ENCODE results near the gene FANCE. TPM values are rescaled to one million over a fixed set of nuclear protein-coding genes. Genes with fewer than 3 reads are reported as not detected.

FANCE gene
- total and polyA plus RNA-seq, 2 experiments from 2014 or later: 4.1 to 8.7 TPM

DNA sequence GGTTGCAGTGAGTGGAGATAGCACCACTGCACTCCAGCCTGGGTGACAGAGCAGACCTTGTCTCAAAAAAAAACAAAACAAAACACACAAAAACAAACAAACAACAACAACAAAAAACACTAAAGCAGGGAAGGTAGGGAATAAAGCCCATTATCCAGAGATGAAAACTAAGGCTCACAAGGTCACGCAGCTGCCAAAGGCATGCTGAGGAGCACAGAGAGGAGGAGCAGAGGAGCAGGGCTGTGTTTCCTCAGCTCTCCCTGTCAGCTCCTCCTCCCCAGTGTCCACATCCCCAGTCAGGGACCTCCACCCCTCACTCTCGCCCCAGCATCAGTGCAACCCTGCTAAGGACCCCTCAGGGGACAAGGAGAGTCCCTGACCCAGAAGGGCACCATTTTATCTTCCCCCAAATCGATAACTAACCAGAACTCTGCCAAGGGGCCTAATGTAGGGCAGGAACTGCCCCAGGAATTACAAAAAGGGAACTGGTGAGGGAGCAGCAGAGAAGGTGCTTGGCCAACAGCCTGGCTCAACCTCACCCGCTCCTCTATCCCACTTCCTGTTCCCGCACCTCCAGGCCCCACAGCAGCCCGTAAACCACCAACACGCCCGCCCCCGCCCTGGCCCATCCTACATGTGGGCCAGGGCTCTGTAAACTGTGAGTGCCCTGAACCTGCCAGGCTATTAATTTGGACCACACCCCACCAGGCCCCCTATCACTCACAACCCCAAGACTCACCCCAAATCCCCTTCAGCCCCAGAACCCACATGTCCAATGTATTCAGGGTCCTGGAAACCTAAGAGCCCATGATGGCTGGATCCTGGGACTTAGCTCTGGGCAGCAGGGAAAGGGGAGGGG, 35.7 kb downstream of the FANCE start:
- H3K79me2 ChIP-seq: peaks cover 95% of the 10 kb centered on the region
- H3K36me3 ChIP-seq (replicated peaks; ENCODE audit: insufficient read depth, low read depth): no peaks in the 10 kb centered on the region
- H3K9me2 ChIP-seq (replicated peaks; ENCODE audit: insufficient read depth): no peaks in the 10 kb centered on the region
- no peak overlapping the region for H3K4me3 ChIP-seq
- DNase-seq (ENCODE audit: low spot score): peak; percentile 60
- peaks cover 63% of the 10 kb centered on the region for H4K20me1 ChIP-seq (ENCODE audit: insufficient read depth, poor library complexity, severe bottlenecking)
- H3K4me1 ChIP-seq (ENCODE audit: insufficient read depth): peaks cover 80% of the 10 kb centered on the region
- H3K27ac ChIP-seq: peak overlapping the region; percentile 97
- WGBS (ENCODE audit: low lambda C conversion rate, missing lambda C conversion rate): 48% methylated on average over 9 of the region's 9 CpGs
- H3K4me2 ChIP-seq: peak overlapping the region; percentile 57
- no peaks in the 10 kb centered on the region for H3K27me3 ChIP-seq
- H2AFZ ChIP-seq: no peak overlapping the region
- no peak for TF ChIP-seq EZH2 (IDR thresholded peaks at IDR 0.05; ENCODE audit: borderline replicate concordance)
- no peaks in the 10 kb centered on the region for H3K9me3 ChIP-seq (ENCODE audit: low read depth)

DNA sequence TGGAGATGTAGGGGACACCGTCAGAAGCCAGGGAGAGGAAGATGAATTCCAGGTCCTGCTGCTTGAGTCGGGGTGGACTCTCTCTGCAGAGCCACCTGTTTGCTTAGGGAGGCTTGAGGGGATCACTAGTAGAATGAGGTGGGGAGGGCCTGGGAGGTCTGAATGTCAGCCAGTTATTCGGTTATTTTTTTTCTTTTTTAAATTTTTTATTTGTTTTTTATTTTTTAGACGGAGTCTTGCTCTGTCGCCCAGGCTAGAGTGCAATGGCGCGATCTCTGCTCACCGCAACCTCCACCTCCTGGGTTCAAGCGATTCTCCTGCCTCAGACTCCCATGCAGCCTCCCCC, 36.4 kb downstream of the FANCE start:
- Histone ChIP-seq H3K79me2 (peaks cover 97% of the 10 kb centered on the region), H3K4me1 (ENCODE audit: insufficient read depth) (peaks cover 86% of the 10 kb centered on the region), H3K27ac (peak overlapping the region; percentile 97), H4K20me1 (ENCODE audit: insufficient read depth, poor library complexity, severe bottlenecking) (peaks cover 69% of the 10 kb centered on the region), H3K36me3 (replicated peaks; ENCODE audit: insufficient read depth, low read depth) (no peaks in the 10 kb centered on the region), H3K9me3 (ENCODE audit: low read depth) (no peaks in the 10 kb centered on the region), H3K4me2 (peak overlapping the region; percentile 57), H2AFZ (no peak overlapping the region), H3K9me2 (replicated peaks; ENCODE audit: insufficient read depth) (no peaks in the 10 kb centered on the region), H3K27me3 (no peaks in the 10 kb centered on the region), H3K4me3 (no peak overlapping the region)
- no peak for DNase-seq (ENCODE audit: low spot score)
- WGBS (ENCODE audit: low lambda C conversion rate, missing lambda C conversion rate): 77% methylated on average over 9 of the region's 9 CpGs
- TF ChIP-seq EZH2phosphoT487 (IDR thresholded peaks at IDR 0.05; ENCODE audit: low read depth, severe bottlenecking, unreplicated experiment) (no peak), EZH2 (IDR thresholded peaks at IDR 0.05; ENCODE audit: borderline replicate concordance) (no peak)
- TF ChIP-seq, protein P1, sequence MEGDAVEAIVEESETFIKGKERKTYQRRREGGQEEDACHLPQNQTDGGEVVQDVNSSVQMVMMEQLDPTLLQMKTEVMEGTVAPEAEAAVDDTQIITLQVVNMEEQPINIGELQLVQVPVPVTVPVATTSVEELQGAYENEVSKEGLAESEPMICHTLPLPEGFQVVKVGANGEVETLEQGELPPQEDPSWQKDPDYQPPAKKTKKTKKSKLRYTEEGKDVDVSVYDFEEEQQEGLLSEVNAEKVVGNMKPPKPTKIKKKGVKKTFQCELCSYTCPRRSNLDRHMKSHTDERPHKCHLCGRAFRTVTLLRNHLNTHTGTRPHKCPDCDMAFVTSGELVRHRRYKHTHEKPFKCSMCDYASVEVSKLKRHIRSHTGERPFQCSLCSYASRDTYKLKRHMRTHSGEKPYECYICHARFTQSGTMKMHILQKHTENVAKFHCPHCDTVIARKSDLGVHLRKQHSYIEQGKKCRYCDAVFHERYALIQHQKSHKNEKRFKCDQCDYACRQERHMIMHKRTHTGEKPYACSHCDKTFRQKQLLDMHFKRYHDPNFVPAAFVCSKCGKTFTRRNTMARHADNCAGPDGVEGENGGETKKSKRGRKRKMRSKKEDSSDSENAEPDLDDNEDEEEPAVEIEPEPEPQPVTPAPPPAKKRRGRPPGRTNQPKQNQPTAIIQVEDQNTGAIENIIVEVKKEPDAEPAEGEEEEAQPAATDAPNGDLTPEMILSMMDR (IDR thresholded peaks at IDR 0.05; ENCODE audit: poor library complexity): no peak

DNA sequence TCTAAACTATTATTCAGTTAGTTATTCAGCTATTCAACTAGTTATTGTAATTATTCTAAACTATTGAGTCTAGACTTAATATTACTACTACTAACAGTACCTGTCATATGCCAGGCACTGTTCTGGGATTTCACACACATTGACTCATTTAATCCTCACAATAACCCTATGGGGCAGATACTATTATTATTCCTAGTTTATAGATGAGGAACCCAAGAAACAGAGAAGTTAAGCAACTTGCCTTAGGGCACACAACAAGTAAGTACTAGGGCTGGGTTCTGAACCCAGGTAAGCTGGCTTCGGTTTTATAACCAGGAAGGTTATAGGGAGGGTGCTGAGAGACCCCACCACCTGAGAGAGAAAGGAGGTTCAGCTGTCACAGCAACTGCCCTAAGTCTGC, 36.9 kb downstream of the FANCE start:
- Histone ChIP-seq H3K4me1 (ENCODE audit: insufficient read depth) (peaks cover 92% of the 10 kb centered on the region), H3K4me3 (no peak overlapping the region), H3K27me3 (no peaks in the 10 kb centered on the region), H3K79me2 (peaks cover 98% of the 10 kb centered on the region), H3K9me3 (ENCODE audit: low read depth) (no peaks in the 10 kb centered on the region), H2AFZ (no peak overlapping the region), H3K4me2 (peak overlapping the region; percentile 57), H3K27ac (peak overlapping the region; percentile 97), H3K36me3 (replicated peaks; ENCODE audit: insufficient read depth, low read depth) (no peaks in the 10 kb centered on the region), H3K9me2 (replicated peaks; ENCODE audit: insufficient read depth) (no peaks in the 10 kb centered on the region), H4K20me1 (ENCODE audit: insufficient read depth, poor library complexity, severe bottlenecking) (peaks cover 74% of the 10 kb centered on the region)
- TF ChIP-seq, protein P1 (IDR thresholded peaks at IDR 0.05; ENCODE audit: poor library complexity): no peak
- no peak for TF ChIP-seq EZH2 (IDR thresholded peaks at IDR 0.05; ENCODE audit: borderline replicate concordance)
- no peak for TF ChIP-seq EZH2phosphoT487 (IDR thresholded peaks at IDR 0.05; ENCODE audit: low read depth, severe bottlenecking, unreplicated experiment)
- 93% methylated on average over 1 of the region's 1 CpG for WGBS (ENCODE audit: low lambda C conversion rate, missing lambda C conversion rate)
- DNase-seq (ENCODE audit: low spot score): no peak

DNA sequence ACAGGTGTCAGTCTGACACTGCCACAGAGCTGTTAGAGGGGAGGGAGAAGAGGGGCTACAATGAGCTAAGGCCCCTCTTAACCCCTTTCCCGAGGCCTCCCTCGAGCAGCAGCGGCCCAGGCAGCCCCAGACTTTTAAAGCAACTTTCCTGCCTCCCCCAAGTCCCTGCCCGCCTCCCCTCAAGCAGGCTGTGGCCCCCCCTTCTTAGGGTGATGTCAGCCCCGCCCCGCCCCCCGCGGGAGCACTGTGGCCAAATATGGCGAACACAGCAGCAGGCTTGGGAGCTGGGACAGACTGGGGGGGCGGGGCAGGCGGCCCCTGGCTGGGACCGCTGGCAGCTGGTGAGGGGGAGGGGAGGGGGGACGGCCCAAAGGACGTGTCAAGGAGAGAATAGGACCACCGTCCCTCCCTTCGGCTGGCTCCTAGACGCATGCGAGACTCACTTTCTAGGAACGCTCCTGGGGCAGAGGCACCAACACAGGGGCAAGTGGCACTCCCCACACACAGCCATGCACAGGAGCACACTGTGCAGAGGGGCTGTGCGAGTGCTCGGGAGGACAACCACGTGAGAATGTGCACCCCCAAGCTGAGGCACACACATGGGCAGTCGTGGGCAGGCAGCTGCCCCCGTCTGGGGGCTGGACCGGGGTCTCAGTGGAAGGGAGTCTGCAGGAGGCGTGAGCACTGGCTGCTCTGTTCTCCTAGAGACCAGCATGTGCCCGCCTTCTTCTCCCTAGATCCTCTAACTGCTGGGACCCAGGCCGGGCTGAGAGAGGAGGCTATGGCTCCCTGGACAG, 38.1 kb downstream of the FANCE start:
- no peak overlapping the region for H2AFZ ChIP-seq
- peak; percentile 82 for DNase-seq (ENCODE audit: low spot score)
- TF ChIP-seq EZH2phosphoT487 (IDR thresholded peaks at IDR 0.05; ENCODE audit: low read depth, severe bottlenecking, unreplicated experiment): no peak
- TF ChIP-seq, protein P1 (IDR thresholded peaks at IDR 0.05; ENCODE audit: poor library complexity): no peak
- no peak for TF ChIP-seq EZH2 (IDR thresholded peaks at IDR 0.05; ENCODE audit: borderline replicate concordance)
- H3K9me2 ChIP-seq (replicated peaks; ENCODE audit: insufficient read depth): no peaks in the 10 kb centered on the region
- no peaks in the 10 kb centered on the region for H3K36me3 ChIP-seq (replicated peaks; ENCODE audit: insufficient read depth, low read depth)
- peaks cover 100% of the 10 kb centered on the region for H3K79me2 ChIP-seq
- H3K27ac ChIP-seq: peak overlapping the region; percentile 97
- peaks cover 99% of the 10 kb centered on the region for H3K4me1 ChIP-seq (ENCODE audit: insufficient read depth)
- no peaks in the 10 kb centered on the region for H3K27me3 ChIP-seq
- peak overlapping the region; percentile 97 for H3K4me2 ChIP-seq
- WGBS (ENCODE audit: low lambda C conversion rate, missing lambda C conversion rate): 25% methylated on average over 23 of the region's 28 CpGs
- H4K20me1 ChIP-seq (ENCODE audit: insufficient read depth, poor library complexity, severe bottlenecking): peaks cover 76% of the 10 kb centered on the region
- no peaks in the 10 kb centered on the region for H3K9me3 ChIP-seq (ENCODE audit: low read depth)
- H3K4me3 ChIP-seq: no peak overlapping the region

Measured in hepatocyte (in vitro differentiated cells).